MM.1S (cell line): ENCODE data around the gene ENO1.

Experiments
- DNase-seq: peaks from one replicate; pipeline ENCODE4 v3.0.0-alpha.2; 2015
- H2AFZ ChIP-seq: fragments of 300-600 bp; sonication (generic); 2 replicates; pipeline ENCODE4 v1.6.0; 2016; ENCODE audit warnings: antibody characterized with exemption, low read length
- H3F3A ChIP-seq: fragments of 300-600 bp; sonication (generic); 2 replicates; pipeline ENCODE4 v1.6.1; 2016; ENCODE audit warnings: mild to moderate bottlenecking, antibody characterized with exemption, low read length, moderate library complexity, mixed read lengths; ENCODE audit not compliant: insufficient read depth
- H3K27ac ChIP-seq: fragments of 300-600 bp; sonication (generic); 2 replicates; pipeline ENCODE4 v1.5.1; 2016; ENCODE audit warnings: mild to moderate bottlenecking, low read length
- H3K27me3 ChIP-seq: fragments of 300-600 bp; sonication (generic); replicated peaks from 2 replicates; pipeline ENCODE4 v1.6.0; 2016; ENCODE audit warnings: low read length; ENCODE audit not compliant: insufficient read depth
- H3K36me3 ChIP-seq: fragments of 300-600 bp; sonication (generic); replicated peaks from 2 replicates; pipeline ENCODE4 v1.6.1; 2016; ENCODE audit warnings: mild to moderate bottlenecking, low read length, mixed read lengths; ENCODE audit not compliant: insufficient read depth
- H3K4me1 ChIP-seq: fragments of 300-600 bp; sonication (generic); 2 replicates; pipeline ENCODE4 v1.6.1; 2016; ENCODE audit warnings: low read length, mixed read lengths
- H3K4me2 ChIP-seq: fragments of 300-600 bp; sonication (generic); 2 replicates; pipeline ENCODE4 v1.6.0; 2016; ENCODE audit warnings: low read depth, low read length
- H3K4me3 ChIP-seq: fragments of 300-600 bp; sonication (generic); 2 replicates; pipeline ENCODE4 v1.5.1; 2016; ENCODE audit warnings: low read length, mixed read lengths
- H3K79me2 ChIP-seq: fragments of 300-600 bp; sonication (generic); 2 replicates; pipeline ENCODE4 v1.6.1; 2016; ENCODE audit warnings: mixed run types, low read length, mixed read lengths
- H3K9ac ChIP-seq: fragments of 300-600 bp; sonication (generic); 2 replicates; pipeline ENCODE4 v1.6.1; 2016; ENCODE audit warnings: low read length, mixed read lengths
- H3K9me2 ChIP-seq: fragments of 300-600 bp; sonication (generic); replicated peaks from 2 replicates; pipeline ENCODE4 v1.6.1; 2016; ENCODE audit warnings: mild to moderate bottlenecking, low read length, mixed read lengths; ENCODE audit not compliant: insufficient read depth
- H3K9me3 ChIP-seq: fragments of 300-600 bp; sonication (generic); replicated peaks from 2 replicates; pipeline ENCODE4 v1.6.1; 2016; ENCODE audit warnings: mild to moderate bottlenecking, low read length, mixed read lengths; ENCODE audit not compliant: insufficient read depth
- H4K20me1 ChIP-seq: fragments of 300-600 bp; sonication (generic); 2 replicates; pipeline ENCODE4 v1.6.1; 2016; ENCODE audit warnings: mild to moderate bottlenecking, low read length, moderate library complexity, mixed read lengths; ENCODE audit not compliant: insufficient read depth
- EZH2 ChIP-seq: fragments of 300-600 bp; sonication (generic); optimal IDR thresholded peaks from 2 replicates; pipeline ENCODE3; 2017; ENCODE audit warnings: low read depth, mild to moderate bottlenecking, antibody characterized with exemption, low read length, mixed read lengths
- EZH2phosphoT487 ChIP-seq: fragments of 300-600 bp; sonication (generic); IDR thresholded peaks from 2 replicates; pipeline ENCODE4 v1.6.1; 2018; ENCODE audit warnings: antibody characterized with exemption, low read length
- TF ChIP-seq, protein P1 (sequence below): fragments of 300-600 bp; sonication (generic); IDR thresholded peaks from 2 replicates; pipeline ENCODE4 v1.5.1; 2016; ENCODE audit warnings: antibody characterized with exemption, low read length, mixed read lengths

Gene ENO1

DNA sequence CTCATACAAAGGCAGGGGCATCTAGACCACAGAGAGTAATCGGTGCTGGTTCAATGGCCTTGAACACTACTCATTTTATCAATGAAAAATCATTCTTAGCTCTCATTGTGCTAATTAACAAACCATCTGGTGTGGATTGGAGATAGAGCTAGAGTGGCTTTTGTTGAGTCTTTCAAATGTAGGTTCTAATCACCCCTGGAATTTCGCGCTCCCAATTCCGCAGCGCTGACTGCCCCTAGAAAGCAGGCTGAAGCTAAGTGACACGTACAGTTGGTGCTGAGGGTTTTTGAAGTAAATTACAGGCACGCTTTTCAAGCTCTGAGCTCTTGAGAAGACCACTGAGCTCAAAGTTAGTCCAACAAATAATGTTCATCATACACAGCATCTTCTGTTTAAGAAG, 36.0 kb upstream of the ENO1 start:
- Histone ChIP-seq H3K9ac (no peak overlapping the region), H3K27me3 (peaks cover 9% of the 10 kb centered on the region), H3K4me3 (no peak overlapping the region), H2AFZ (no peak overlapping the region), H3K27ac (no peak overlapping the region), H3K4me1 (no peaks in the 10 kb centered on the region), H3K36me3 (no peaks in the 10 kb centered on the region), H3F3A (no peaks in the 10 kb centered on the region), H3K9me3 (no peaks in the 10 kb centered on the region), H3K9me2 (no peaks in the 10 kb centered on the region), H4K20me1 (no peaks in the 10 kb centered on the region), H3K4me2 (no peak overlapping the region), H3K79me2 (no peaks in the 10 kb centered on the region)
- no peak for DNase-seq
- TF ChIP-seq, protein P1, sequence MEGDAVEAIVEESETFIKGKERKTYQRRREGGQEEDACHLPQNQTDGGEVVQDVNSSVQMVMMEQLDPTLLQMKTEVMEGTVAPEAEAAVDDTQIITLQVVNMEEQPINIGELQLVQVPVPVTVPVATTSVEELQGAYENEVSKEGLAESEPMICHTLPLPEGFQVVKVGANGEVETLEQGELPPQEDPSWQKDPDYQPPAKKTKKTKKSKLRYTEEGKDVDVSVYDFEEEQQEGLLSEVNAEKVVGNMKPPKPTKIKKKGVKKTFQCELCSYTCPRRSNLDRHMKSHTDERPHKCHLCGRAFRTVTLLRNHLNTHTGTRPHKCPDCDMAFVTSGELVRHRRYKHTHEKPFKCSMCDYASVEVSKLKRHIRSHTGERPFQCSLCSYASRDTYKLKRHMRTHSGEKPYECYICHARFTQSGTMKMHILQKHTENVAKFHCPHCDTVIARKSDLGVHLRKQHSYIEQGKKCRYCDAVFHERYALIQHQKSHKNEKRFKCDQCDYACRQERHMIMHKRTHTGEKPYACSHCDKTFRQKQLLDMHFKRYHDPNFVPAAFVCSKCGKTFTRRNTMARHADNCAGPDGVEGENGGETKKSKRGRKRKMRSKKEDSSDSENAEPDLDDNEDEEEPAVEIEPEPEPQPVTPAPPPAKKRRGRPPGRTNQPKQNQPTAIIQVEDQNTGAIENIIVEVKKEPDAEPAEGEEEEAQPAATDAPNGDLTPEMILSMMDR = no peak
- TF ChIP-seq EZH2phosphoT487 = no peak
- TF ChIP-seq EZH2 = no peak

- TF ChIP-seq EZH2 (no peak), EZH2phosphoT487 (no peak)
- TF ChIP-seq, protein P1 = no peak
- no peak overlapping the region for H2AFZ ChIP-seq
- no peak overlapping the region for H3K9ac ChIP-seq
- H3K79me2 ChIP-seq = no peaks in the 10 kb centered on the region
- H3F3A ChIP-seq = no peaks in the 10 kb centered on the region
- H3K27me3 ChIP-seq = peaks cover 7% of the 10 kb centered on the region
- H3K9me2 ChIP-seq = no peaks in the 10 kb centered on the region
- H3K4me3 ChIP-seq = no peak overlapping the region
- no peak overlapping the region for H3K27ac ChIP-seq
- no peaks in the 10 kb centered on the region for H3K36me3 ChIP-seq
- no peak for DNase-seq
- H4K20me1 ChIP-seq = no peaks in the 10 kb centered on the region
- H3K4me1 ChIP-seq = no peaks in the 10 kb centered on the region
- H3K4me2 ChIP-seq = no peak overlapping the region
- no peaks in the 10 kb centered on the region for H3K9me3 ChIP-seq
These were observed 35.0 kb upstream of the ENO1 start for GRCh38 chr1:8913457-8913856.

DNA sequence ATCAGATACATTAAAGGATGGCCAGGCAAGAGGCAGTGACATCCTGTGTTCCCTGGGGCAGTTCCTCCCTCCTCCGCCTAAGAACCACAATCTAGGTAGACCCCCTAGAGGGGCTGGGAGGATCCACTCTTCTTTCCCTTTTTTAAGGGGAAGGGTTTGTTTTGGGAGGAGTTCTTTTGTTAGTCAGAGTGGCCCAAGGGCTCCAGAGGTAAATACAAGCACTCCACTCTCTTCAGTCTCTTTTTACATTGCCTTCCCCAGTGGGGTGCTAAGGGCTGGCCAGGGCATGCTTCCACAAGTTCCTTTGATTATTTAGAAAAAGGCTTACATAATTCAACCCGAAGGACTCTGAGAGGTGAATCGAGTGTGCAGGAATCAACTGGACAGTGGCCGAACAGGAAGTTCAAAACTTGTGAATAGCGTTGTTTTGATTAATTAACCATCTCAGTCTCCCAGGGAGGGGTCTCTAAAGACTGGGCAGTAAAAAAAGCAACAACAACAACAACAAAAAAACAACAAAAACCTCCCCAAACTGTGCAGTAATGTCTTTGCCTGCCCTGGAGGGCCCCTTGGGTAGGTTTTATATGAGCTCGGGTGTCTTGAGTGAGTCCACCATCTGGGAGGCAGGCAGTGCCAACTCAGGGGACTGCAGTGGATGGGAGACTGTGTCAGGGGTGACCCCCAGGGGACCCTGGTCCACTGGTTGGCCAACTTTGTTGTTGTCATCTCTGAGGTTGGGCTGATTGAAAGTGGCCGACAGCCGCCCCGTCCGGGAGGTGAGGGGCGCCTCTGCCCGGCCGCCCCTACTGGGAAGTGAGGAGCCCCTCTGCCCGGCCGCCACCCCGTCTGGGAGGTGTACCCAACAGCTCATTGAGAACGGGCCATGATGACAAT, 33.2 kb upstream of the ENO1 start:
- H3K27me3 ChIP-seq = peaks cover 6% of the 10 kb centered on the region
- no peaks in the 10 kb centered on the region for H3F3A ChIP-seq
- no peak overlapping the region for H3K27ac ChIP-seq
- no peaks in the 10 kb centered on the region for H3K9me2 ChIP-seq
- no peaks in the 10 kb centered on the region for H3K79me2 ChIP-seq
- H3K4me2 ChIP-seq = no peak overlapping the region
- no peak overlapping the region for H3K4me3 ChIP-seq
- H3K9me3 ChIP-seq = no peaks in the 10 kb centered on the region
- no peak overlapping the region for H3K9ac ChIP-seq
- H4K20me1 ChIP-seq = no peaks in the 10 kb centered on the region
- no peak for DNase-seq
- TF ChIP-seq, protein P1 = no peak
- TF ChIP-seq EZH2 (no peak), EZH2phosphoT487 (no peak)
- H2AFZ ChIP-seq = no peak overlapping the region
- no peaks in the 10 kb centered on the region for H3K36me3 ChIP-seq
- H3K4me1 ChIP-seq = no peaks in the 10 kb centered on the region
